ENCODE measurements around the gene SLC35F3.

GRCh38 chr1:234018816-234019215 is 114.3 kb downstream of the SLC35F3 start:
- TF ChIP-seq CTCF (IDR thresholded peaks at IDR 0.05) (no peak), POLR2A (IDR thresholded peaks at IDR 0.05) (no peak)
